GM21737 (cell line): Measurements from ENCODE around the gene SETD5.
"Not testable (repeated sequence)": the region's sequence is repeated elsewhere in the genome, so short reads cannot be mapped to it uniquely, and the experiment has no call there.

Source experiments
- ATAC-seq: cut with Tn5 transposase; IDR thresholded peaks from one replicate; pipeline ENCODE4 v1.9.1; 2021; ENCODE audit warnings: mild to moderate bottlenecking, moderate library complexity; ENCODE audit not compliant: unreplicated experiment

The SETD5 gene

GRCh38 chr3:9455596-9456131 is 58.2 kb downstream of the SETD5 start:
- no peak for ATAC-seq

- ATAC-seq, result no peak
Observed at GRCh38 chr3:9467451-9467850, 70.0 kb downstream of the SETD5 start.

- ATAC-seq, result no peak
Observed at GRCh38 chr3:9468460-9468859, 71.0 kb downstream of the SETD5 start.

GRCh38 chr3:9469986-9470385 is 72.6 kb downstream of the SETD5 start:
- no peak for ATAC-seq

GRCh38 chr3:9473496-9474065 is 76.2 kb downstream of the SETD5 start:
- ATAC-seq, result no peak

- ATAC-seq, result no peak
Observed at GRCh38 chr3:9474482-9474881, 77.1 kb downstream of the SETD5 start.

- ATAC-seq, result no peak
Observed at GRCh38 chr3:9476935-9477334, 79.5 kb downstream of the SETD5 start.

- ATAC-seq, result no peak
Observed at GRCh38 chr3:9480265-9480664, 82.8 kb downstream of the SETD5 start.

GRCh38 chr3:9485248-9485647 is 87.8 kb downstream of the SETD5 start:
- ATAC-seq, result no peak

GRCh38 chr3:9491506-9491905 is 94.1 kb downstream of the SETD5 start:
- ATAC-seq, result no peak

- not testable (repeated sequence) for ATAC-seq
Observed at GRCh38 chr3:9494036-9494435, 96.6 kb downstream of the SETD5 start.

- no peak for ATAC-seq
Observed at GRCh38 chr3:9496893-9497292, 99.5 kb downstream of the SETD5 start.

- no peak for ATAC-seq
Observed at GRCh38 chr3:9497821-9498565, 100.6 kb downstream of the SETD5 start.

- no peak for ATAC-seq
Observed at GRCh38 chr3:9498781-9499180, 101.4 kb downstream of the SETD5 start.

- no peak for ATAC-seq
Observed at GRCh38 chr3:9499455-9500107, 102.2 kb downstream of the SETD5 start.

- no peak for ATAC-seq
Observed at GRCh38 chr3:9500108-9501050, 103.0 kb downstream of the SETD5 start.

GRCh38 chr3:9501226-9501625 is 103.8 kb downstream of the SETD5 start:
- no peak for ATAC-seq

- ATAC-seq, result no peak
Observed at GRCh38 chr3:9503283-9503682, 105.9 kb downstream of the SETD5 start.

GRCh38 chr3:9507586-9508578 is 110.5 kb downstream of the SETD5 start:
- ATAC-seq, result no peak

- ATAC-seq, result no peak
Observed at GRCh38 chr3:9508781-9509180, 111.4 kb downstream of the SETD5 start.
